Heart right ventricle (tissue), 16 donors: ENCODE measurements around the gene PICK1. TPM values are rescaled to one million over a fixed set of nuclear protein-coding genes. Genes with fewer than 3 reads are reported as not detected.

Experiments
- ATAC-seq, 8 donors: fragments of 200-7000 bp; cut with Tn5 transposase; one replicate each; pipeline ENCODE4 v1.9.1; 2020; ENCODE audit warnings: mild to moderate bottlenecking in 8 of 8, moderate library complexity in 8 of 8, moderate number of reproducible peaks in 1 of 8
- DNase-seq, 2 donors: peaks; one replicate each; pipeline ENCODE4 v3.0.0-alpha.2; 2020
- H3K27ac ChIP-seq, 10 donors: fragments of 200-600 bp; sonication (generic) in 2 of 10; one replicate each; pipeline versions ENCODE4 v1.5.0 to v1.8.0; 2020 to 2022; ENCODE audit warnings: mild to moderate bottlenecking in 3 of 10
- H3K27me3 ChIP-seq, 7 donors: fragments of 200-600 bp; one replicate each; pipeline ENCODE4 v1.8.0; 2021 to 2022; ENCODE audit warnings: mild to moderate bottlenecking in 2 of 7
- H3K36me3 ChIP-seq, 9 donors: fragments of 200-600 bp; sonication (generic) in 1 of 9; one replicate each; pipeline versions ENCODE4 v1.5.0 to v1.8.0; 2020 to 2022; ENCODE audit warnings: mild to moderate bottlenecking in 2 of 9
- H3K4me1 ChIP-seq, 9 donors: fragments of 200-600 bp; sonication (generic) in 1 of 9; one replicate each; pipeline versions ENCODE4 v1.5.0 to v1.8.0; 2020 to 2022; ENCODE audit warnings: mild to moderate bottlenecking in 4 of 9
- H3K4me3 ChIP-seq, 10 donors: fragments of 200-600 bp; sonication (generic) in 2 of 10; one replicate each; pipeline versions ENCODE4 v1.5.0 to v1.8.0; 2020 to 2022; ENCODE audit warnings: mild to moderate bottlenecking in 7 of 10, moderate library complexity in 2 of 10
- H3K9me3 ChIP-seq, 11 donors: fragments of 200-600 bp in 10 of 11; sonication (generic) in 2 of 11; one replicate each; pipeline versions ENCODE4 v1.5.0 to v1.8.0; 2013 to 2022; ENCODE audit warnings: mild to moderate bottlenecking in 2 of 11, control low read depth in 1 of 11, moderate library complexity in 1 of 11
- CTCF ChIP-seq, 9 donors: fragments of 200-600 bp; sonication (generic) in 2 of 9; IDR thresholded peaks; one replicate each; pipeline versions ENCODE4 v1.5.0 to v1.8.0; 2021 to 2022; ENCODE audit warnings: antibody characterized with exemption in 9 of 9, mild to moderate bottlenecking in 5 of 9, moderate library complexity in 1 of 9
- WGBS, 2 donors: extraction: QIAGEN DNeasy Blood & Tissue Kit; methylation state at CpG; one replicate each; pipeline ENCODE4 v1.1.7; 2013; ENCODE audit warnings: inconsistent platforms in 1 of 2; 5-methylcytosine and 5-hydroxymethylcytosine counted together
- intact Hi-C, 10 donors: fragments of 100-400 bp; cut with DNase I; formaldehyde crosslinking; loops; one replicate each; pipeline versions ENCODE4 v1.11.1 to v1.14.2; 2022
- polyA plus RNA-seq, 2 donors: library from polyadenylated mRNA; stranded (reverse); fragments of 200-250 nt; gene quantifications; one replicate each; pipeline ENCODE4 v1.2.3, GENCODE V29; 2013
- total RNA-seq, 10 donors: library from RNA; stranded (reverse); fragmentation: NEBNext Ultra II Directional in 3 of 10; extraction: Animal tissue kit (Norgen Biotek cat#: 25700) in 3 of 10; gene quantifications; one replicate each; pipeline versions ENCODE4 v1.2.1 to v1.2.4, GENCODE V29; 2021 to 2023
- donor health status: Arrhythmogenic right ventricular cardiomyopathy.
- donor health status: ischemic (EF 13 %, LVEDD 7.1; RV severe dilation, severe dysfunction).
- donor health status: healthy with polysubstance abuse.
- donor health status: DM: no; HTN: yes; CAD: no.
- donor health status: DM: no; HTN: no; CAD: no.
- donor health status: ischemic (EF 25% LVEDD 6.9; RV normal size, moderate dysfunction).
- donor health status: ischemic (EF 25% LVEDD 5.7; RV mildly dilated, moderate dysfunction).
- donor health status: healthy.
- donor health status: DM: yes; HTN: yes; CAD: no.
- donor health status: Ischemic cardiomyopathy.
- donor health status: ischemic (EF 35%, LVEDD 5.7; RV mildly dilated, moderate dysfunction).
- donor health status: nonischemic (EF 11% LVEDD 7.7; RV severe dilation, severe dysfunction).
- donor health status: DM: yes; HTN: yes; CAD: no.
- donor health status: PGD.
- donor health status: ischemic (EF 29% LVEDD 5.4; RV normal size, mild dysfunction).
- donor health status: nonischemic (EF 23%, LVEDD 6.1; RV moderate dilation, normal function).

The PICK1 gene
- total and polyA plus RNA-seq, 12 donors: 17.4 to 32.9 (median 23.2) TPM

GRCh38 chr22:38017939-38018885 lies 39.0 kb upstream of the PICK1 start:
- no peaks in the 10 kb centered on the region for H3K36me3 ChIP-seq
- no peak overlapping the region for H3K4me3 ChIP-seq
- DNase-seq (no peak), ATAC-seq (peak in 1 of 8 donors; percentile 3)
- intact Hi-C loops: no loop called here
- no peak for TF ChIP-seq CTCF (IDR thresholded peaks at IDR 0.05)
- H3K27ac ChIP-seq: peak overlapping the region in 6 of 10 donors; percentile 26 to 75 (median 61)
- peaks cover 12 to 24% (median 21%) of the 10 kb centered on the region in 9 donors for H3K4me1 ChIP-seq
- peaks cover 0 to 8% (median 0%) of the 10 kb centered on the region in 11 donors for H3K9me3 ChIP-seq
- H3K27me3 ChIP-seq: no peaks in the 10 kb centered on the region
- WGBS, 2 donors: 91 to 94% methylated on average over 12 of the region's 12 CpGs

GRCh38 chr22:38018938-38019827 lies 38.0 kb upstream of the PICK1 start:
- no peak overlapping the region for H3K27ac ChIP-seq
- H3K4me1 ChIP-seq: peaks cover 12 to 24% (median 21%) of the 10 kb centered on the region in 9 donors
- H3K4me3 ChIP-seq: no peak overlapping the region
- 88 to 90% methylated on average over 19 of the region's 19 CpGs for WGBS, 2 donors
- H3K9me3 ChIP-seq: peaks cover 0 to 4% (median 0%) of the 10 kb centered on the region in 11 donors
- no peak for ATAC-seq
- no peaks in the 10 kb centered on the region for H3K27me3 ChIP-seq
- intact Hi-C loops: no loop called here
- no peak for TF ChIP-seq CTCF (IDR thresholded peaks at IDR 0.05)
- no peak for DNase-seq
- H3K36me3 ChIP-seq: no peaks in the 10 kb centered on the region

- no peaks in the 10 kb centered on the region for H3K36me3 ChIP-seq
- DNase-seq (no peak), ATAC-seq (no peak)
- intact Hi-C loops: no loop called here
- WGBS, 2 donors: 89 to 93% methylated on average over 6 of the region's 6 CpGs
- H3K4me3 ChIP-seq: no peak overlapping the region
- H3K27me3 ChIP-seq: no peaks in the 10 kb centered on the region
- no peak overlapping the region for H3K27ac ChIP-seq
- no peak for TF ChIP-seq CTCF (IDR thresholded peaks at IDR 0.05)
- H3K4me1 ChIP-seq: peaks cover 12 to 20% (median 18%) of the 10 kb centered on the region in 9 donors
- no peaks in the 10 kb centered on the region for H3K9me3 ChIP-seq
Observed at GRCh38 chr22:38021206-38021605, 36.0 kb upstream of the PICK1 start.

- H3K4me1 ChIP-seq: peaks cover 0 to 1% (median 0%) of the 10 kb centered on the region in 9 donors
- ATAC-seq (no peak), DNase-seq (no peak)
- intact Hi-C loops: no loop called here
- no peaks in the 10 kb centered on the region for H3K9me3 ChIP-seq
- no peak overlapping the region for H3K4me3 ChIP-seq
- no peak overlapping the region for H3K27ac ChIP-seq
- no peaks in the 10 kb centered on the region for H3K27me3 ChIP-seq
- no peak for TF ChIP-seq CTCF (IDR thresholded peaks at IDR 0.05)
- 82 to 84% methylated on average over 6 of the region's 6 CpGs for WGBS, 2 donors
- no peaks in the 10 kb centered on the region for H3K36me3 ChIP-seq
Observed at GRCh38 chr22:38023045-38023444, 34.2 kb upstream of the PICK1 start.
